Hepatocyte (in vitro differentiated cells): ENCODE measurements around the gene NHS.

ENCODE experiments used
- EZH2 ChIP-seq: fragments of 200-600 bp; sonication (generic); IDR thresholded peaks from 2 replicates; pipeline ENCODE4 v1.6.1; 2016; ENCODE audit warnings: antibody characterized with exemption, mild to moderate bottlenecking, borderline replicate concordance
- EZH2phosphoT487 ChIP-seq: fragments of 200-600 bp; sonication (generic); IDR thresholded peaks from one replicate; pipeline ENCODE4 v1.6.1; 2018; ENCODE audit warnings: antibody characterized with exemption, mild to moderate bottlenecking, low read depth, moderate library complexity; ENCODE audit not compliant: unreplicated experiment, severe bottlenecking
- TF ChIP-seq, protein P1 (sequence below): fragments of 200-600 bp; sonication (generic); IDR thresholded peaks from 2 replicates; pipeline ENCODE4 v1.5.1; 2016; ENCODE audit warnings: antibody characterized with exemption, mild to moderate bottlenecking; ENCODE audit not compliant: poor library complexity

DNA sequence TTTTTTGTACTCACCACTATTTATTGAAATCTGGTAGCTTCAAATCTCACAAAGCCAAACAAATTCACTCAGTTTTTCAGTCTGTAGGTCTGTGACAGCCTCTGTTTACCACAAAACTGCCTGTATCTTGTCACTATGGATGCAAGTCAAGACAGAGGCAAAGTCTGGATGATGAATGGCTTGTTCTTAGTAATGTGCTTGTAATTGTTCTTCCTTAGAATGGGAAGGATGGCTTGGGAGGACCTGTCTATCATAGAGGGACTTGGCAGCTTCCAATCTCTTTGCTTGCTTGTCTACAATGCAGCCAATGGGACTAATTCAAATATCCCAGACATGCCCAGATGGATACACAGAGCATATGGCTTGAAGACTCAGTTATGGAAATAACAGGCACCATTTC, 221.1 kb downstream of the NHS start:
- TF ChIP-seq, protein P1, sequence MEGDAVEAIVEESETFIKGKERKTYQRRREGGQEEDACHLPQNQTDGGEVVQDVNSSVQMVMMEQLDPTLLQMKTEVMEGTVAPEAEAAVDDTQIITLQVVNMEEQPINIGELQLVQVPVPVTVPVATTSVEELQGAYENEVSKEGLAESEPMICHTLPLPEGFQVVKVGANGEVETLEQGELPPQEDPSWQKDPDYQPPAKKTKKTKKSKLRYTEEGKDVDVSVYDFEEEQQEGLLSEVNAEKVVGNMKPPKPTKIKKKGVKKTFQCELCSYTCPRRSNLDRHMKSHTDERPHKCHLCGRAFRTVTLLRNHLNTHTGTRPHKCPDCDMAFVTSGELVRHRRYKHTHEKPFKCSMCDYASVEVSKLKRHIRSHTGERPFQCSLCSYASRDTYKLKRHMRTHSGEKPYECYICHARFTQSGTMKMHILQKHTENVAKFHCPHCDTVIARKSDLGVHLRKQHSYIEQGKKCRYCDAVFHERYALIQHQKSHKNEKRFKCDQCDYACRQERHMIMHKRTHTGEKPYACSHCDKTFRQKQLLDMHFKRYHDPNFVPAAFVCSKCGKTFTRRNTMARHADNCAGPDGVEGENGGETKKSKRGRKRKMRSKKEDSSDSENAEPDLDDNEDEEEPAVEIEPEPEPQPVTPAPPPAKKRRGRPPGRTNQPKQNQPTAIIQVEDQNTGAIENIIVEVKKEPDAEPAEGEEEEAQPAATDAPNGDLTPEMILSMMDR, result no peak
- no peak for TF ChIP-seq EZH2
- no peak for TF ChIP-seq EZH2phosphoT487
